DOHH2 (cell line): ENCODE results near the gene RRAGB.

Experiments
- CTCF ChIP-seq: fragments of 200-600 bp; sonication (generic); IDR thresholded peaks from one replicate; pipeline ENCODE4 v1.5.1; 2014; ENCODE audit warnings: antibody characterized with exemption, mild to moderate bottlenecking, low read depth, low read length; ENCODE audit not compliant: poor library complexity, severe bottlenecking
- EZH2phosphoT487 ChIP-seq: fragments of 200-600 bp; sonication (generic); IDR thresholded peaks from 2 replicates; pipeline ENCODE4 v1.6.1; 2017; ENCODE audit warnings: borderline replicate concordance, mild to moderate bottlenecking, antibody characterized with exemption, low read length, moderate library complexity, mixed read lengths

- TF ChIP-seq CTCF (no peak), EZH2phosphoT487 (no peak)
These were observed 76.9 kb downstream of the RRAGB start for GRCh38 chrX:55794405-55794804.
